Stimulated activated naive CD8-positive, alpha-beta T cell treated with anti-CD3 and anti-CD28 coated beads, Interleukin-15, amount 100 ng/mL, for 72 hours (primary cell): ENCODE measurements around the gene OOSP1.
"Not testable (repeated sequence)": the region's sequence is repeated elsewhere in the genome, so short reads cannot be mapped to it uniquely, and the experiment has no call there.

Experiments
- ATAC-seq: fragments of 150-1000 bp; cut with Tn5 transposase; 2 replicates; pipeline ENCODE4 v1.10.0; 2021; ENCODE audit warnings: mild to moderate bottlenecking, moderate library complexity
- DNase-seq, 2 donors: peaks; one replicate each; pipeline ENCODE4 v3.0.0; 2021 to 2022
- H3K27ac Mint-ChIP-seq, 2 donors: one replicate each; pipeline ENCODE4 v1.8.0; 2022; ENCODE audit warnings: mild to moderate bottlenecking in 2 of 2, mixed read lengths in 2 of 2, moderate library complexity in 2 of 2
- H3K27me3 Mint-ChIP-seq: one replicate; pipeline ENCODE4 v1.8.0; 2022; ENCODE audit warnings: mixed read lengths
- H3K4me1 Mint-ChIP-seq: one replicate; pipeline ENCODE4 v1.8.0; 2022; ENCODE audit warnings: mild to moderate bottlenecking, mixed read lengths
- H3K4me3 Mint-ChIP-seq, 2 donors: one replicate each; pipeline ENCODE4 v1.8.0; 2022; ENCODE audit warnings: mild to moderate bottlenecking in 2 of 2, mixed read lengths in 2 of 2, moderate library complexity in 1 of 2
- H3K9me3 Mint-ChIP-seq, 2 donors: one replicate each; pipeline ENCODE4 v1.8.0; 2022; ENCODE audit warnings: mixed read lengths in 2 of 2

OOSP1 gene

DNA sequence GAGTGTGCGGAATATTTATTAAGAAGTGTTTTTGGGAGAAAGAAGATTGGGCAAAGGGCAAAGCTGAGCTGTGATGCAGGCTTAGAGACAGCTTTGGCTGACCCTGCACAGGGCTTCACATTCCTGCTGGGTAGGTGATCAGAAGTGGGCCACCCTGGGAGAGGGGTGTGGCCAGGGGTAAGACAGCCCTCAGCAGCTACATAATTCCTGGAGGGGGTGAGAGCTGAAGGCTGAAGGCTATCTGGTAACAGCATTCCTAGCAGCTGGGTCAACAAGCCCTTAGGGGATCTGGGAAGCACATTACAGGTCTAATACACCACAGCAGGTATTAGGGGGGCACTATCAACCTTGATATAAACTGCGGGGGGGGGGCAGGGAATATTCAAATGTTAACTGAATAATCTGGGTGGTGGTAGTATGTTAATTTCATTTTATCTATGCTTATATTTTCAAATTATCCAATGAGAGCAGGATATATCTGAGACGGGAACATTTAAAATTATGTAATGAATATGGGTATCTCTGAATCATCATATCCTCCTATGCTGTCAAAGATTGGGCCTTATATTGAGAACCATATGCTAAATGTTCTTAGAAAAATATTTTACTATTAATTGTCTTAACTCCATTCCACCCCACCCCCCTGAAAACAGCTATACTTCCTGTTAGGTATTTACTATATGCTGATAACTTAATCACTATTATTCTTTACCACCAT, 5.9 kb downstream of the OOSP1 start:
- H3K27ac Mint-ChIP-seq: no peak overlapping the region
- no peaks in the 10 kb centered on the region for H3K4me1 Mint-ChIP-seq
- ATAC-seq: no peak
- peaks cover 12% of the 10 kb centered on the region for H3K27me3 Mint-ChIP-seq
- H3K9me3 Mint-ChIP-seq: no peaks in the 10 kb centered on the region
- no peak overlapping the region for H3K4me3 Mint-ChIP-seq
- no peak for DNase-seq

DNA sequence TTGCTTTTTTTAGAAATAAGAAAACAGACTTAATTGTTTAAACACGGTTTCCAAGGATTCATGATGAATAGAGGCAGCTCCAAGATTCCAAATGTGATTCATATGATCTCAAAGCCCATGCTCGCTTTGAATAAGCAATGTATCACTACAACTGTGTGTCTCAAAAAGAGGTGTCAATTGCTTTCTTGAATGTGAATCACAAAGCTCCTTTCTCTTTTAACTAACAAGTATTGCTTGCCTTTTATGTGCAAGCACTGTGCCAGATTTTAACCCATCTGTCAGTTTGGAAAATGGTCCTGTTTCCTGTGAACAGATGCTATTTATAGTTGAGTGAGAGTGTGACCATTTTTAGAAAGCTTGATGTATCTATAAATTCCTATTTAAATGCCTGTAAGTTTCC, 6.5 kb downstream of the OOSP1 start:
- no peaks in the 10 kb centered on the region for H3K9me3 Mint-ChIP-seq
- ATAC-seq (no peak), DNase-seq (no peak)
- H3K27me3 Mint-ChIP-seq: peaks cover 15% of the 10 kb centered on the region
- H3K4me1 Mint-ChIP-seq: no peaks in the 10 kb centered on the region
- H3K27ac Mint-ChIP-seq: no peak overlapping the region
- H3K4me3 Mint-ChIP-seq: no peak overlapping the region

DNA sequence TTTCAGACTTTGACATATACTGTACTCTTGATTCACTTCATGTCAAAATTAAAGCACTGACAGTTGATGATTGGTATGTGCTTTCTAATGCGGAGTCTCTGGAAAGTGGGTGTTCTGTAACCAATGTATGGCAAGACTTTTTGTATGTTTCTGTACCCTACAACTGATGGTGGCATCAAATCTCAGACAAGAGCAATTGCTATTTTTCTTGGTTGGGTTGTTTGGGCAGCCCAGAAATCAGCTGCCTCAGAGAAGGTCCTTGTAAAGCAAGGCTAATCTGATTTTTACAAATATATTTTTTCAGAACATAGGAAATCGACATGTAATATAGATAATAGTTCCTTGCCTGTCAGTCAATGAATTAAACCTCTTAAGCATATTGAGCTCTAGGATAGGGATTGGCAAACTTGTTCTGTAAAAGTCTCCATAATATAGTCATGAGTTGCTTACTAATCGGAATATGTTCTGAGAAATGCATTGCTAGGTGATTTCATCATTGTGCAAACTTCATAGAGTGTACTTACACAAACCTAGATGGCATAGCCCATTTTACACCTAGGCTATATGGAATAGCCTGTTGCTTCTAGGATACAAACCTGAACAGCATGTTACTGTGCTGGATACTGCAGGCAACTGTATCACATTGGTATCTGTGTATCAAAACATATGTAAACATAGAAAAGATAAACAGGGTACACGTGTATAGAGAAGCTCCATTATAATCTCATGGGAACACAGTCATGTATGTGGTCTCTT, 15.4 kb downstream of the OOSP1 start:
- no peak for ATAC-seq
- Mint-ChIP-seq H3K9me3 (no peaks in the 10 kb centered on the region), H3K27ac (no peak overlapping the region), H3K4me3 (no peak overlapping the region), H3K4me1 (no peaks in the 10 kb centered on the region), H3K27me3 (peaks cover 28% of the 10 kb centered on the region)
- DNase-seq: no peak

DNA sequence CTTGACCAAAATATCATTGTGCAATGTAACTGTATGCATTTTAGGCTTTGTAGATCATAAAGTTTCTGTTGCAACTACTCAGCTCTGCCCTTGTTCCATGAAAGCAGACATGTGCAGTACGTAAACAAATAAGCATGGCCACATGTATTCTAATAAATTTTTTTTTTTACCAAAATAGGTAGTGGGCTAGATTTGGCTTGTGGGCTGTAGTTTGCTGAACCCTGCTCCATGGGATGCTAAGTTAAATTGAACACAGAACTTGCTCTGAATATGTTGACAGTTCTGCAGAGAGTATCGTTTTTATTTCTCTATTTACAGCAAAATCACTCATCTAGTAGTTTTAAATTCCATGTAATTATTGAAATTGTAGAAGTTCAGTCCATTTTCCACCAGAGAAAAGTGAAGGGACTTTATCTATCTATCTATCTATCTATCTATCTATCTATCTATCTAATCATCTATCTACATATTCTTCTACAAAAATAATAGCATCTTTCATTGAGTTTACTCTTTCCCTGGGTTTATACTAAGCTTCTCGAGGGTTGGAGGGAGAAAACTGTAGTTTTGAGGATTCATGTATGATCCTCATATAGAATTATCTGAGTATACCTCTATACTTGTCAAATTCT, 16.1 kb downstream of the OOSP1 start:
- Mint-ChIP-seq H3K4me3 (no peak overlapping the region), H3K27me3 (peaks cover 28% of the 10 kb centered on the region), H3K9me3 (no peaks in the 10 kb centered on the region), H3K27ac (no peak overlapping the region), H3K4me1 (no peaks in the 10 kb centered on the region)
- DNase-seq (no peak), ATAC-seq (no peak)

DNA sequence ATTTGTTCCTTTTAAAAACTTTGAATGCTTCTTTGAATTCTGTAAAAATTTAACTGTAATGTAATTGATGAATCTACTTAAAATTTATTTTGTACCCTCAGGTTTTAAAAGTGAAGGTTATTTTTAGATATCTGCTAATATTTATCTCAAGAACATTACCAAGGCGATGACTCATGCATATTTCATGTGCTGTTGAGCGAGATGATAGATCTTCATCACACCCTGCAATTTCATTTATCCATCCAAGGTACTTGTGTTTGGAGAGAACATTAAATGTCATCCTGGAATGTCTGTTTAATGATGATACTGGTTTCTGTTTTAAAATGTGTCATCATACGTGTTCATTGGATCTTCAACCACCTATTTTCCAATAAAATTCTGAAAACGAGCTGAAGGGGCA, 18.9 kb downstream of the OOSP1 start:
- ATAC-seq (no peak), DNase-seq (no peak)
- Mint-ChIP-seq H3K4me1 (no peaks in the 10 kb centered on the region), H3K9me3 (no peaks in the 10 kb centered on the region), H3K27me3 (peaks cover 8% of the 10 kb centered on the region), H3K27ac (no peak overlapping the region), H3K4me3 (no peak overlapping the region)

DNA sequence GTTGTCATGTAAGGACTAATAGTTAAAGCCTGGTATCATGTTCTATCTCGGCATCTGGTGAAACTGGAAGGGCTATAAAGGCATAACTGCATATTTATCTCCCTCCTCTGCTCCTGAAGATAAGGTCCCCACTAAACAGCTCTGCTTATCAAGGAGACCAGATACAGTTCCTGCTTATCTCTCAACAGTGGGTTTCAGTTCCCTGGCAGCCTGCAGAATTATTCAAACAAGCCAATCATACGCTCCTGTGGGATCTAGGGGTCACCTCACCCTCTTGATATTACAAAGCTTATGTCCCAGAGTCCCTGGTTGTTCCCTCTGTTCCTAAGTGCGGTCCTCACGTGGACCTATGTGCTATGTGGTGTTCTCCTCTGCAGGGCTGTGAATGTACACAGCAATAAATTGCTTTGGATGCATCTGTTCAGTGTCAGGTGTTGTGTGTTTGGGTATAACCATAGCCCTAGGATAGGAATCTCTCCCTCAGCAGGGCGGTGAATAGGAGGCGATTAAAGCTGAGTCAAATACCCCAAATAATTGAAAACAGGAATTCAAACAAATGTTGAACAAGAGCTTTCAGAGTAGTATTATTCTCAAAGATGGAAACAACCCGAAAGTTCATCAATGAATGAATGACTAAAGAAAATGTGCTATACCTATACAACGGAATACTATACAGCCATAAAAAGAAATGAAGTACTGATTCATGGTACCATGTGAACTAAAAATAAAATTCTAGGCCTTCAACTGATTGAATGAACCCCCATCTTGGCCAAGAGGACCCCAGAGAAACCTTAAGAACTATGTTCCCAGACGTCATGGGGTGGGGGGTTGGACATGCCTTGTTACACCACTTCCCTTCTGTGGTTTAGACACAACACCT, 22.5 kb downstream of the OOSP1 start:
- no peaks in the 10 kb centered on the region for H3K4me1 Mint-ChIP-seq
- H3K9me3 Mint-ChIP-seq: no peaks in the 10 kb centered on the region
- no peak overlapping the region for H3K4me3 Mint-ChIP-seq
- H3K27me3 Mint-ChIP-seq: peaks cover 8% of the 10 kb centered on the region
- no peak for DNase-seq
- peak overlapping the region; percentile 30 to 46 for H3K27ac Mint-ChIP-seq
- no peak for ATAC-seq

DNA sequence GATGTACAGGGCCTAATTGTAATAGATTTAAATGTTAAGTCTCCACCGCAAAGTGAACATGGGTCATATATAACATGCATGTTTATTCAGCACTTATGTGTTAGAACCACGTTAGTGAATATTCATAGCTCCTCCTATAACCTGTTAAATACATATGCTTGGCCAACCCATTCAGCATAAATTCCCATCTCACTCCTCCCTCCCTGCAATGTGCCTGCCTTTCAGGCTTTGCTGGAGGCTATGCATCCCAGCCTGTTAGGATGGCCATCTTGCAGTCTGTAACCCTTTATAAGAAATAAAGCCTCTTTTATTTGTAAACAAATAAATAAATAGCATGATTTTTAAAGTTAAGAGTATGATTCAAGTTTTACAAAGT, 23.9 kb downstream of the OOSP1 start:
- H3K27ac Mint-ChIP-seq: no peak overlapping the region
- ATAC-seq: no peak
- no peaks in the 10 kb centered on the region for H3K4me1 Mint-ChIP-seq
- H3K9me3 Mint-ChIP-seq: no peaks in the 10 kb centered on the region
- H3K4me3 Mint-ChIP-seq: no peak overlapping the region
- DNase-seq: no peak
- H3K27me3 Mint-ChIP-seq: no peaks in the 10 kb centered on the region

DNA sequence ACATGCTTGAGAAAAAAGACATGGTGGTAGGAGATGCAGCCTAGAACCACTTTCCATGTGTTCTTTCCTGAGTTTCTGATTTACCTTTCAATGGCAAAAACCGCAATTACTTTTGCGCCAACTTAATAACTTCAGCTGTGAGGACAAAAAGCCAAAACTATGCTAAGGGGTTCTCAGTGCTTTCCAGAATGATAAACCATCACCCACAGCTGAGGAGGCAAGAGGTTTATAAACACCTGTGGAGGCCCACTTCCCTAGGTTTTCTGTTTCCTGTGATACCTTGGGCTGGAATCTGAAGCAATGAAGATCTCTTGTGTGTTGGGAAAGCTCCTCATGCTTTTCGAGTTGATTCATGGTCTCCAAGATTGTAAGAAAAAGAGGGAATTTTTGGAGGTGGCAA, 25.5 kb downstream of the OOSP1 start, which contains the start of gene OOSP4A:
Gene OOSP4A (plus strand): TSS at position 301 of the 400 bp plus-strand sequence. CDS start 0 bp downstream, at position 301.
- Mint-ChIP-seq H3K4me1 (no peaks in the 10 kb centered on the region), H3K9me3 (no peaks in the 10 kb centered on the region), H3K27ac (peak within 1 kb of the TSS in 1 of 2 donors; percentile 76), H3K4me3 (no peak within 1 kb of the TSS), H3K27me3 (no peaks in the 10 kb centered on the region)
- ATAC-seq (no peak), DNase-seq (no peak)

DNA sequence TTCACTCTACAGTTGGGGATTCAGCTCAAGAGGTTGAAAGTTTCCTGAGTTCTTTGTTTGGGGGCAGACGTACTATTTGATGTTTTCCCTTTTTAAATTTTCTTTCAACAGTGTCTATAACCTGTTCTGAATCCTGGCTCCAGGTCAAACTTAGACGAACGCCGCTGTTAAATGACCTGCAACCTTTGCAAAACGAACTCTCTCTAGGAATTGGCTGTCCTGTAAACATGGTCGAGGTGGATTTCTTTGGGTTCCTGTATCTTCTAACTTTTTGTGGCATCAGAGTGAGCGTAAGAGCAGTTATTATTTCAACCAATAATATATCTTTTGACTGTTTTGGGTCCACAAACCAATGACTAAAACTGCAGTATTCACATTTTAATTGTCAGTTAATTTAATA, 27.2 kb downstream of the OOSP1 start:
- DNase-seq: no peak
- H3K27me3 Mint-ChIP-seq: no peaks in the 10 kb centered on the region
- no peaks in the 10 kb centered on the region for H3K4me1 Mint-ChIP-seq
- no peaks in the 10 kb centered on the region for H3K9me3 Mint-ChIP-seq
- H3K4me3 Mint-ChIP-seq: no peak overlapping the region
- no peak overlapping the region for H3K27ac Mint-ChIP-seq
- no peak for ATAC-seq

DNA sequence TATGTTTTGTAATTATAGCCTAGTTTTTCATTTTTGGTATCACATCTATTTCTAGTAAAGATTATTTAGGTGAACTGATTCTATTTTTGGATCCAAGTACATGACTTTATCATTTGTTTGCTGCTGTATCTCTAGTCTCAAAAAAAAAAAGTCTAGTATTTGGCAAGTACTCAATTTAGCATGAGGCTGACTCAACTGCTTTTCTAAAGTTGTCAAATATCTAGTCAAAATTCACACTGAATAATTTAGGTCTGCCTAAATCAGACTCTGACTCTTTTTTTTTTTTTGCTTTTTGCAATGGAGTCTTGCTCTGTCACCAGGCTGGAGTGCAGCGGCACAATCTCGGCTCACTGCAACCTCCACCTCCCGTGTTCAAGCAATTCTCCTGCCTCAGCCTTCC, 28.0 kb downstream of the OOSP1 start:
- H3K9me3 Mint-ChIP-seq: no peaks in the 10 kb centered on the region
- H3K4me3 Mint-ChIP-seq: no peak overlapping the region
- H3K4me1 Mint-ChIP-seq: no peaks in the 10 kb centered on the region
- H3K27me3 Mint-ChIP-seq: no peaks in the 10 kb centered on the region
- ATAC-seq: no peak
- no peak for DNase-seq
- H3K27ac Mint-ChIP-seq: no peak overlapping the region

DNA sequence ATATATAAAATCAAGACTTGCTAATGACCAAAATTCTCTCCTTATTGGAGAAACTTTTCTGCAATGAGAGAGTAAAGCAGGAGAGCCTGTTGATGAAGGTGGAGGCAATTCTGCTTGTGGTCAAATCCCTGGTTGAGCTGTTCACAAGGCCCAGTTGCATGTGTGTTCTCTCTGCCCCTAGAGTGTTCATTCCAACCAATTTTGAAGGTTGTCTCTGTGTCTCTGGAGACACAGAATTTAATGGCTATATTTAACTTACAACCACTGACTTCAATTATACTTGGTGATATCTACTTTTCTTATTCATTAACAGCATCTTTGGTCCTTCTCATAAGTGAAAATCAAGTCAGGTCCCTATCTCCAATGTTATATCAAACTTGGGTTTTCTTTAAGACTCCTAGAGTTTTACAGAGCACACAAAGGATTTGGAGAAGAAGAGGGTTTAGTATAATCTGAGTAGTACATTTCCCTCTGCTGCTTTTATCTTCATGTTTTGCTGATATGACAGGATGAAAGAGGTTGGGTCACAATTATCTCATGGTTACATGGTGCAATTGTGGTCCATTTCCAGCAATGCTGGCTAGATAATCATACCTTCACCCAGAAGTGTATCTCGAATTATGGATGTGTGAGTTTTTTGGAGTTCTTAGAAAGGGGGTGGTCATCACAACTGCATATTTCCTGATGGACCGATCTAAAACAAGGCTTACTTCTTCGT, 29.6 kb downstream of the OOSP1 start:
- Mint-ChIP-seq H3K4me3 (no peak overlapping the region), H3K27ac (no peak overlapping the region), H3K4me1 (no peaks in the 10 kb centered on the region), H3K27me3 (no peaks in the 10 kb centered on the region), H3K9me3 (no peaks in the 10 kb centered on the region)
- ATAC-seq: no peak
- DNase-seq: no peak

DNA sequence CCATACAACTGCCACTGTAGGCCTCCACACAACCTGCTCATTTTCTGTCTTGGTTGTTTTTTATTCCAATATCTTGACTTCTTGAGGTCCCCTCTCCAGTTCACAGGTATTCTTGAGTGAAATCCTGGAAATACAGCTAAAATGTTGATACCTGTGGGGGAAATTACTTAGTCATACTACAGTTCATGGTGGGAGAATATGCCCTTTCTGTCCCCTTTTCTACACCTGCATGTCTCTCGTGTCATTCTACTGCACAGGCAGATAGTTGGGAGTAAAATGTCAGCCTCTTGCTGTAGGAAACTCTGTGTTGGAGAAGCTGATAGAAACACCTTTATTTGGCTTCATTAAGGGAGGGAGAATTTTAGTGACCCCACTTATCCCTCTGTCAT, 30.2 kb downstream of the OOSP1 start:
- Mint-ChIP-seq H3K9me3 (no peaks in the 10 kb centered on the region), H3K27ac (no peak overlapping the region), H3K27me3 (no peaks in the 10 kb centered on the region), H3K4me3 (no peak overlapping the region), H3K4me1 (no peaks in the 10 kb centered on the region)
- ATAC-seq: no peak
- no peak for DNase-seq

DNA sequence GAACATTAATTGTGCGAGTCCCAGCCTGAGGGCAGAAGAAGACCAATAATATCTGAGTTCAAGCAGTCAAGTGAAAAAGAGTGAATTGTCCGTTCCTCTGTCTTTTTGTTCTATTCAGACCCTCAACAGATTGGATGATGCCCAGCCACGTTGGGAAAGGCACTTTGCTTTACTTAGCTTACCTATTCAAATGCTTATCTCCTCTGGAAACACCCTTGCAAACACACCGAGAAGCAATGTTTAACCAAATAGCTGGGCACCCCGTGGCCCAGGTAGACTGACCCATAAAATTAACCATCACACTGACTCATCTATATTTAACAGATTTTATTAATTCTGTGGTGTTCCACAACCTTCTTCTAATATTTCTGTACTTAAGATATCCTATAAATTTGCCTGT, 34.9 kb downstream of the OOSP1 start:
- no peak for ATAC-seq
- no peaks in the 10 kb centered on the region for H3K27me3 Mint-ChIP-seq
- no peak overlapping the region for H3K4me3 Mint-ChIP-seq
- DNase-seq: no peak
- H3K4me1 Mint-ChIP-seq: no peaks in the 10 kb centered on the region
- H3K9me3 Mint-ChIP-seq: no peaks in the 10 kb centered on the region
- no peak overlapping the region for H3K27ac Mint-ChIP-seq

DNA sequence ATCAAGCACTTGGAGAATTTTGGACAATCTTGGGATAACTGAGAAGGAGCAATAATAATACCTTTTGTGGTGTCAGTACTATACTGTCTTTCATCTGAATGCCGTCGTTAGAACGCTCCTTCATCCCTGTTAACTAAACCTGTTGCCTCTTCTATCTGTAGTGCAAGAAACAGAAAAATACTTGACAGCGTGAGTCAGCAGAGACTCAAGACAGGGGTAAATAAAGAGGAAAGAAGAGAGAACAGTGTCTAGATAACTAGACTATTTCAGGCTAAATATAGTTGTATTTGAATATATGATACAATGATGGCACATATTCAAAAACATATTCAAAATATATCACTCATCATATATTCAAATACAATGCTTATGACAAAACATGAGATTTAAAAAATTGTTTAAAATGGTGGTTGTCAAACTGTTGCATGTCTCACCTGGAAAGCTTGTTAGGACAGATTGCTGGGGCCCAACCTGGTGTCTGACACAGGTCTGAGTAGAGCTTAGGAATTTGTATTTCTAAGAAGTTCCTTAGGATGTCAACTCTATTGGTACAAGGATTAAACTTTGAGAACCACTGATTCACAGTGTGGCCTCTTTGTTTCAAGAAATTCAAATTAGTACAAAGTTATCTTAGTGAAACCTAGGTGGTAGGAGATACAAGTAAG, 43.0 kb downstream of the OOSP1 start:
- no peak overlapping the region for H3K27ac Mint-ChIP-seq
- no peaks in the 10 kb centered on the region for H3K4me1 Mint-ChIP-seq
- no peak overlapping the region for H3K4me3 Mint-ChIP-seq
- ATAC-seq (no peak), DNase-seq (no peak)
- no peaks in the 10 kb centered on the region for H3K27me3 Mint-ChIP-seq
- no peaks in the 10 kb centered on the region for H3K9me3 Mint-ChIP-seq

DNA sequence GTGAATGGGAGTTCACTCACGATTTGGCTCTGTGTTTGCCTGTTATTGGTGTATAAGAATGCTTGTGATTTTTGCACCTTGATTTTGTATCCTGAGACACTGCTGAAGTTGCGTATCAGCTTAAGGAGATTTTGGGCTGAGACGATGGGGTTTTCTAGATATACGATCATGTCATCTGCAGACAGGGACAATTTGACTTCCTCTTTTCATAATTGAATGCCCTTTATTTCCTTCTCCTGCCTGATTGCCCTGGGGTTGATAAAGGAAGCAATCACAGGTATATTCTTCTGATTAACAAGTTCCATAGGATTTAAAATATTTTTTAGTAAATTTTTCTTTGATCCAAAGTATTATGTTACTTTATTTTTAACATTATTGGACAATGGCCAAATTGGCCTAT, 43.8 kb downstream of the OOSP1 start:
- not testable (repeated sequence) for H3K27ac Mint-ChIP-seq, H3K27me3 Mint-ChIP-seq, H3K9me3 Mint-ChIP-seq, DNase-seq, H3K4me1 Mint-ChIP-seq, ATAC-seq, H3K4me3 Mint-ChIP-seq
